ENCODE results near the gene PLEKHM3. TPM values are rescaled to one million over a fixed set of nuclear protein-coding genes. Genes with fewer than 3 reads are reported as not detected.

The PLEKHM3 gene
- total and polyA plus RNA-seq, 2 of the 13 experiments (the other 11 are each of a cell fraction or from before 2014, with no cell fraction given), result 4.5 to 4.7 TPM

- TF ChIP-seq ZNF512 (CRISPR knock-in tag; IDR thresholded peaks at IDR 0.05) (no peak), ARID3A (IDR thresholded peaks at IDR 0.05; ENCODE audit: low read depth, low read length) (0 out of 2 replicates have a peak, but pooled peaks have one; percentile 9), NR2F1 (CRISPR knock-in tag; IDR thresholded peaks at IDR 0.05) (peak; percentile 81 to 85; a peak in 3 of 4 replicates), ZNF580 (CRISPR knock-in tag; IDR thresholded peaks at IDR 0.05; ENCODE audit: borderline replicate concordance, low read depth) (peak; percentile 17; the same call in 1 of the 2 replicates), DNMT3B (CRISPR knock-in tag; conservative IDR thresholded peaks at IDR 0.05) (0 out of 2 replicates have a peak, but pooled peaks have one; percentile 27), HNF4A (CRISPR knock-in tag; IDR thresholded peaks at IDR 0.05) (peak; percentile 88), ZSCAN22 (CRISPR knock-in tag; IDR thresholded peaks at IDR 0.05) (no peak), ELF4 (CRISPR knock-in tag; IDR thresholded peaks at IDR 0.05; ENCODE audit: borderline replicate concordance) (no peak), KDM2A (CRISPR knock-in tag; IDR thresholded peaks at IDR 0.05; ENCODE audit: borderline replicate concordance, low read depth) (no peak), ZNF777 (CRISPR knock-in tag; IDR thresholded peaks at IDR 0.05) (peak; percentile 35; the same call in 1 of the 2 replicates), STAT5B (CRISPR knock-in tag; IDR thresholded peaks at IDR 0.05) (no peak), ZNF780A (CRISPR knock-in tag; IDR thresholded peaks at IDR 0.05) (no peak), SETDB1 (CRISPR knock-in tag; IDR thresholded peaks at IDR 0.05; ENCODE audit: borderline replicate concordance) (no peak), ZMYM4 (CRISPR knock-in tag; IDR thresholded peaks at IDR 0.05) (peak; percentile 57), EZH2 (conservative IDR thresholded peaks at IDR 0.05; ENCODE audit: low read depth, low read length) (no peak), ARID5B (CRISPR knock-in tag; IDR thresholded peaks at IDR 0.05) (peak; percentile 93), ZBTB21 (CRISPR knock-in tag; IDR thresholded peaks at IDR 0.05) (no peak), SP1 (IDR thresholded peaks at IDR 0.05) (no peak), SP1 (CRISPR knock-in tag; IDR thresholded peaks at IDR 0.05) (no peak)
- TF ChIP-seq, protein P1, sequence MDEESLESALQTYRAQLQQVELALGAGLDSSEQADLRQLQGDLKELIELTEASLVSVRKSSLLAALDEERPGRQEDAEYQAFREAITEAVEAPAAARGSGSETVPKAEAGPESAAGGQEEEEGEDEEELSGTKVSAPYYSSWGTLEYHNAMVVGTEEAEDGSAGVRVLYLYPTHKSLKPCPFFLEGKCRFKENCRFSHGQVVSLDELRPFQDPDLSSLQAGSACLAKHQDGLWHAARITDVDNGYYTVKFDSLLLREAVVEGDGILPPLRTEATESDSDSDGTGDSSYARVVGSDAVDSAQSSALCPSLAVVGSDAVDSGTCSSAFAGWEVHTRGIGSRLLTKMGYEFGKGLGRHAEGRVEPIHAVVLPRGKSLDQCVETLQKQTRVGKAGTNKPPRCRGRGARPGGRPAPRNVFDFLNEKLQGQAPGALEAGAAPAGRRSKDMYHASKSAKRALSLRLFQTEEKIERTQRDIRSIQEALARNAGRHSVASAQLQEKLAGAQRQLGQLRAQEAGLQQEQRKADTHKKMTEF (CRISPR knock-in tag; IDR thresholded peaks at IDR 0.05), result peak; percentile 81
- TF ChIP-seq, protein P2, sequence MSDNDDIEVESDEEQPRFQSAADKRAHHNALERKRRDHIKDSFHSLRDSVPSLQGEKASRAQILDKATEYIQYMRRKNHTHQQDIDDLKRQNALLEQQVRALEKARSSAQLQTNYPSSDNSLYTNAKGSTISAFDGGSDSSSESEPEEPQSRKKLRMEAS (IDR thresholded peaks at IDR 0.05), result no peak; the same call in 1 of the 2 replicates
These were observed 127.6 kb downstream of the PLEKHM3 start (continued) for GRCh38 chr2:207897541-207898353.

Measured in HepG2 (cell line).